MM.1S (cell line): Measurements from ENCODE around the gene NR1H3.

Experiments
- DNase-seq: peaks from one replicate; pipeline ENCODE4 v3.0.0-alpha.2; 2015
- H2AFZ ChIP-seq: fragments of 300-600 bp; sonication (generic); 2 replicates; pipeline ENCODE4 v1.6.0; 2016; ENCODE audit warnings: antibody characterized with exemption, low read length
- H3F3A ChIP-seq: fragments of 300-600 bp; sonication (generic); 2 replicates; pipeline ENCODE4 v1.6.1; 2016; ENCODE audit warnings: mild to moderate bottlenecking, antibody characterized with exemption, low read length, moderate library complexity, mixed read lengths; ENCODE audit not compliant: insufficient read depth
- H3K27ac ChIP-seq: fragments of 300-600 bp; sonication (generic); 2 replicates; pipeline ENCODE4 v1.5.1; 2016; ENCODE audit warnings: mild to moderate bottlenecking, low read length
- H3K27me3 ChIP-seq: fragments of 300-600 bp; sonication (generic); replicated peaks from 2 replicates; pipeline ENCODE4 v1.6.0; 2016; ENCODE audit warnings: low read length; ENCODE audit not compliant: insufficient read depth
- H3K36me3 ChIP-seq: fragments of 300-600 bp; sonication (generic); replicated peaks from 2 replicates; pipeline ENCODE4 v1.6.1; 2016; ENCODE audit warnings: mild to moderate bottlenecking, low read length, mixed read lengths; ENCODE audit not compliant: insufficient read depth
- H3K4me1 ChIP-seq: fragments of 300-600 bp; sonication (generic); 2 replicates; pipeline ENCODE4 v1.6.1; 2016; ENCODE audit warnings: low read length, mixed read lengths
- H3K4me2 ChIP-seq: fragments of 300-600 bp; sonication (generic); 2 replicates; pipeline ENCODE4 v1.6.0; 2016; ENCODE audit warnings: low read depth, low read length
- H3K4me3 ChIP-seq: fragments of 300-600 bp; sonication (generic); 2 replicates; pipeline ENCODE4 v1.5.1; 2016; ENCODE audit warnings: low read length, mixed read lengths
- H3K79me2 ChIP-seq: fragments of 300-600 bp; sonication (generic); 2 replicates; pipeline ENCODE4 v1.6.1; 2016; ENCODE audit warnings: mixed run types, low read length, mixed read lengths
- H3K9ac ChIP-seq: fragments of 300-600 bp; sonication (generic); 2 replicates; pipeline ENCODE4 v1.6.1; 2016; ENCODE audit warnings: low read length, mixed read lengths
- H3K9me2 ChIP-seq: fragments of 300-600 bp; sonication (generic); replicated peaks from 2 replicates; pipeline ENCODE4 v1.6.1; 2016; ENCODE audit warnings: mild to moderate bottlenecking, low read length, mixed read lengths; ENCODE audit not compliant: insufficient read depth
- H3K9me3 ChIP-seq: fragments of 300-600 bp; sonication (generic); replicated peaks from 2 replicates; pipeline ENCODE4 v1.6.1; 2016; ENCODE audit warnings: mild to moderate bottlenecking, low read length, mixed read lengths; ENCODE audit not compliant: insufficient read depth
- H4K20me1 ChIP-seq: fragments of 300-600 bp; sonication (generic); 2 replicates; pipeline ENCODE4 v1.6.1; 2016; ENCODE audit warnings: mild to moderate bottlenecking, low read length, moderate library complexity, mixed read lengths; ENCODE audit not compliant: insufficient read depth
- CTCF ChIP-seq: fragments of 300-600 bp; sonication (generic); IDR thresholded peaks from 2 replicates; pipeline ENCODE4 v1.5.1; 2016; ENCODE audit warnings: antibody characterized with exemption, low read length, mixed read lengths
- EZH2 ChIP-seq: fragments of 300-600 bp; sonication (generic); optimal IDR thresholded peaks from 2 replicates; pipeline ENCODE3; 2017; ENCODE audit warnings: low read depth, mild to moderate bottlenecking, antibody characterized with exemption, low read length, mixed read lengths
- EZH2phosphoT487 ChIP-seq: fragments of 300-600 bp; sonication (generic); IDR thresholded peaks from 2 replicates; pipeline ENCODE4 v1.6.1; 2018; ENCODE audit warnings: antibody characterized with exemption, low read length

NR1H3 gene

GRCh38 chr11:47244448-47245350 lies 13.1 kb upstream of the NR1H3 start:
- no peaks in the 10 kb centered on the region for H3K9me2 ChIP-seq
- H2AFZ ChIP-seq: no peak overlapping the region
- no peaks in the 10 kb centered on the region for H3K9me3 ChIP-seq
- peaks cover 9% of the 10 kb centered on the region for H3K4me1 ChIP-seq
- H3K27ac ChIP-seq: no peak overlapping the region
- DNase-seq: no peak
- H3K4me2 ChIP-seq: no peak overlapping the region
- H3K79me2 ChIP-seq: peaks cover 26% of the 10 kb centered on the region
- H3K9ac ChIP-seq: no peak overlapping the region
- no peaks in the 10 kb centered on the region for H3K36me3 ChIP-seq
- no peak overlapping the region for H3K4me3 ChIP-seq
- H4K20me1 ChIP-seq: no peaks in the 10 kb centered on the region
- TF ChIP-seq EZH2 (no peak), CTCF (no peak), EZH2phosphoT487 (no peak)
- H3K27me3 ChIP-seq: no peaks in the 10 kb centered on the region
- H3F3A ChIP-seq: no peaks in the 10 kb centered on the region; the same call in 1 of the 2 replicates

- H3K9ac ChIP-seq: no peak overlapping the region
- DNase-seq: no peak
- no peak overlapping the region for H3K4me3 ChIP-seq
- no peaks in the 10 kb centered on the region for H4K20me1 ChIP-seq
- H2AFZ ChIP-seq: no peak overlapping the region
- H3K79me2 ChIP-seq: peaks cover 26% of the 10 kb centered on the region
- no peak overlapping the region for H3K4me2 ChIP-seq
- H3K4me1 ChIP-seq: peaks cover 9% of the 10 kb centered on the region
- TF ChIP-seq EZH2 (no peak), CTCF (no peak), EZH2phosphoT487 (no peak)
- no peaks in the 10 kb centered on the region for H3K27me3 ChIP-seq
- H3K36me3 ChIP-seq: no peaks in the 10 kb centered on the region
- H3K27ac ChIP-seq: no peak overlapping the region
- no peaks in the 10 kb centered on the region for H3K9me3 ChIP-seq
- H3K9me2 ChIP-seq: no peaks in the 10 kb centered on the region
- peaks cover 3% of the 10 kb centered on the region; the same call in 1 of the 2 replicates for H3F3A ChIP-seq
These were observed 12.0 kb upstream of the NR1H3 start for GRCh38 chr11:47245611-47246357.

- Histone ChIP-seq H3K4me2 (peak overlapping the region; percentile 96), H3K9me2 (no peaks in the 10 kb centered on the region), H3K36me3 (no peaks in the 10 kb centered on the region), H3K79me2 (peaks cover 26% of the 10 kb centered on the region), H4K20me1 (no peaks in the 10 kb centered on the region), H3K27ac (no peak overlapping the region), H3K4me1 (peaks cover 9% of the 10 kb centered on the region), H2AFZ (no peak overlapping the region), H3K9ac (no peak overlapping the region), H3F3A (peaks cover 3% of the 10 kb centered on the region; the same call in 1 of the 2 replicates), H3K27me3 (no peaks in the 10 kb centered on the region), H3K9me3 (no peaks in the 10 kb centered on the region), H3K4me3 (peak overlapping the region; percentile 96)
- no peak for DNase-seq
- TF ChIP-seq CTCF: no peak
- TF ChIP-seq EZH2phosphoT487: no peak
- TF ChIP-seq EZH2: no peak
These were observed 10.3 kb upstream of the NR1H3 start for GRCh38 chr11:47247502-47247901.
